Neural cell (in vitro differentiated cells): ENCODE results near the gene SLC6A6. TPM values are rescaled to one million over a fixed set of nuclear protein-coding genes. Genes with fewer than 3 reads are reported as not detected.

Experiments
- H2AFZ ChIP-seq: fragments of 200-600, 300-800 bp; sonication (generic), shearing (Covaris generic); 2 replicates; pipeline ENCODE4 v1.6.0; 2014; ENCODE audit warnings: low read depth, mild to moderate bottlenecking, antibody characterized with exemption, low read length, moderate library complexity
- H3F3A ChIP-seq: fragments of 200-600 bp; shearing (Covaris generic); 2 replicates; pipeline ENCODE4 v1.6.1; 2016; ENCODE audit warnings: mild to moderate bottlenecking, moderate library complexity, mixed read lengths, antibody characterized with exemption, low read length; ENCODE audit not compliant: insufficient read depth, poor library complexity, severe bottlenecking
- H3K27ac ChIP-seq: fragments of 200-600, 300-800 bp; sonication (generic), shearing (Covaris generic); 2 replicates; pipeline ENCODE4 v1.5.1; 2014; ENCODE audit warnings: mild to moderate bottlenecking, low read length, moderate library complexity
- H3K27me3 ChIP-seq: fragments of 300-800, 200-600 bp; sonication (generic), shearing (Covaris generic); 2 replicates; pipeline ENCODE4 v1.6.0; 2014; ENCODE audit warnings: mild to moderate bottlenecking, low read depth, low read length, moderate library complexity; ENCODE audit not compliant: insufficient read depth
- H3K36me3 ChIP-seq: fragments of 300-800, 200-600 bp; sonication (generic), shearing (Covaris generic); 2 replicates; pipeline ENCODE4 v1.5.1; 2014; ENCODE audit warnings: mild to moderate bottlenecking, antibody characterized with exemption, low read length, moderate library complexity; ENCODE audit not compliant: insufficient read depth
- H3K4me2 ChIP-seq: fragments of 300-800, 200-600 bp; sonication (generic), shearing (Covaris generic); 2 replicates; pipeline ENCODE4 v1.6.0; 2014; ENCODE audit warnings: mild to moderate bottlenecking, low read length
- H3K4me3 ChIP-seq: fragments of 300-800, 200-600 bp; sonication (generic), shearing (Covaris generic); 2 replicates; pipeline ENCODE4 v1.5.1; 2014; ENCODE audit warnings: mild to moderate bottlenecking, low read length, moderate library complexity
- H3K79me2 ChIP-seq: fragments of 200-600 bp; shearing (Covaris generic); replicated peaks from 2 replicates; pipeline ENCODE4 v1.6.0; 2014; ENCODE audit warnings: mild to moderate bottlenecking, low read length, moderate library complexity; ENCODE audit not compliant: insufficient read depth
- H3K9ac ChIP-seq: fragments of 300-800, 200-600 bp; sonication (generic), shearing (Covaris generic); 2 replicates; pipeline ENCODE4 v1.6.1; 2016; ENCODE audit warnings: mild to moderate bottlenecking, low read length, mixed read lengths
- H3K9me2 ChIP-seq: fragments of 200-600 bp; shearing (Covaris generic); 2 replicates; pipeline ENCODE4 v1.6.1; 2016; ENCODE audit warnings: mild to moderate bottlenecking, low read length, mixed read lengths; ENCODE audit not compliant: insufficient read depth
- H3K9me3 ChIP-seq: fragments of 200-600, 300-800 bp; sonication (generic), shearing (Covaris generic); 2 replicates; pipeline ENCODE4 v1.6.1; 2016; ENCODE audit warnings: mild to moderate bottlenecking, mixed run types, low read length, moderate library complexity, mixed read lengths
- H4K20me1 ChIP-seq: fragments of 200-600 bp; shearing (Covaris generic); 2 replicates; pipeline ENCODE4 v1.6.1; 2016; ENCODE audit warnings: mild to moderate bottlenecking, mixed run types; ENCODE audit not compliant: insufficient read depth
- CTCF ChIP-seq: fragments of 450-650 bp; IDR thresholded peaks from 2 replicates; pipeline ENCODE4 v1.5.1; 2014; ENCODE audit warnings: antibody characterized with exemption, mild to moderate bottlenecking, moderate library complexity; ENCODE audit not compliant: poor library complexity, severe bottlenecking
- EP300 ChIP-seq: fragments of 450-650 bp; conservative IDR thresholded peaks from 2 replicates; pipeline ENCODE4 v1.6.1; 2014; ENCODE audit warnings: antibody characterized with exemption, mild to moderate bottlenecking, moderate library complexity; ENCODE audit not compliant: poor library complexity, severe bottlenecking
- EZH2 ChIP-seq: fragments of 200-600, 300-800 bp; shearing (Covaris generic), sonication (generic); IDR thresholded peaks from 2 replicates; pipeline ENCODE4 v1.6.1; 2014; ENCODE audit warnings: antibody characterized with exemption, low read length, borderline replicate concordance, mild to moderate bottlenecking; ENCODE audit not compliant: insufficient read depth, poor library complexity, severe bottlenecking
- MXI1 ChIP-seq: fragments of 450-650 bp; conservative IDR thresholded peaks from 2 replicates; pipeline ENCODE4 v1.6.1; 2014; ENCODE audit warnings: antibody characterized with exemption, mild to moderate bottlenecking; ENCODE audit not compliant: poor library complexity, severe bottlenecking
- POLR2AphosphoS5 ChIP-seq: IDR thresholded peaks from 2 replicates; pipeline ENCODE4 v1.6.1; 2012
- RAD21 ChIP-seq: fragments of 450-650 bp; conservative IDR thresholded peaks from 2 replicates; pipeline ENCODE4 v1.6.1; 2014; ENCODE audit warnings: antibody characterized with exemption, mild to moderate bottlenecking, moderate library complexity
- REST ChIP-seq: IDR thresholded peaks from 2 replicates; pipeline ENCODE4 v1.6.1; 2012; ENCODE audit warnings: borderline replicate concordance
- SMC3 ChIP-seq: fragments of 450-650 bp; conservative IDR thresholded peaks from 2 replicates; pipeline ENCODE4 v1.6.1; 2014; ENCODE audit warnings: antibody characterized with exemption, mild to moderate bottlenecking, moderate library complexity; ENCODE audit not compliant: poor library complexity
- TAF1 ChIP-seq: IDR thresholded peaks from 2 replicates; pipeline ENCODE4 v1.6.1; 2012; ENCODE audit warnings: low read depth
- polyA plus RNA-seq: library from polyadenylated mRNA; depleted of rRNA; stranded (reverse); fragments of >200 nt; gene quantifications from 2 replicates; pipeline ENCODE4 v1.2.3, GENCODE V29; 2014

The SLC6A6 gene
- polyA plus RNA-seq, 1 donor from 2014 or later, result 15.9 TPM

- no peaks in the 10 kb centered on the region for H3K9me2 ChIP-seq
- no peak overlapping the region for H3K4me3 ChIP-seq
- no peak overlapping the region for H2AFZ ChIP-seq
- no peak overlapping the region for H3K27ac ChIP-seq
- no peaks in the 10 kb centered on the region for H3K79me2 ChIP-seq
- H3K36me3 ChIP-seq, result no peaks in the 10 kb centered on the region
- H3K4me2 ChIP-seq, result no peak overlapping the region
- TF ChIP-seq POLR2AphosphoS5 (no peak), TAF1 (no peak), EP300 (no peak), MXI1 (no peak), REST (no peak), EZH2 (no peak), RAD21 (no peak), CTCF (no peak), SMC3 (no peak)
- H3K27me3 ChIP-seq, result no peaks in the 10 kb centered on the region
- H4K20me1 ChIP-seq, result no peaks in the 10 kb centered on the region
- H3K9me3 ChIP-seq, result no peaks in the 10 kb centered on the region
- no peak overlapping the region for H3K9ac ChIP-seq
- no peaks in the 10 kb centered on the region for H3F3A ChIP-seq
These were observed 57.4 kb downstream of the SLC6A6 start for GRCh38 chr3:14459787-14460186.

- no peaks in the 10 kb centered on the region for H3K9me3 ChIP-seq
- H3K9me2 ChIP-seq, result no peaks in the 10 kb centered on the region
- no peak for TF ChIP-seq EZH2
- no peak for TF ChIP-seq RAD21
- no peak for TF ChIP-seq EP300
- TF ChIP-seq TAF1, result no peak
- no peak for TF ChIP-seq MXI1
- TF ChIP-seq POLR2AphosphoS5, result no peak
- TF ChIP-seq SMC3, result no peak
- TF ChIP-seq REST, result no peak
- TF ChIP-seq CTCF, result no peak
- H3K4me2 ChIP-seq, result no peak overlapping the region
- no peaks in the 10 kb centered on the region for H3K27me3 ChIP-seq
- no peak overlapping the region for H3K9ac ChIP-seq
- H2AFZ ChIP-seq, result no peak overlapping the region
- no peaks in the 10 kb centered on the region for H3K79me2 ChIP-seq
- no peaks in the 10 kb centered on the region for H4K20me1 ChIP-seq
- no peak overlapping the region for H3K4me3 ChIP-seq
- H3K36me3 ChIP-seq, result no peaks in the 10 kb centered on the region
- no peaks in the 10 kb centered on the region for H3F3A ChIP-seq
- no peak overlapping the region for H3K27ac ChIP-seq
These were observed 58.1 kb downstream of the SLC6A6 start for GRCh38 chr3:14460342-14461005.
